Measurements from ENCODE around the gene SH3BP4.

SH3BP4 gene, protein sequence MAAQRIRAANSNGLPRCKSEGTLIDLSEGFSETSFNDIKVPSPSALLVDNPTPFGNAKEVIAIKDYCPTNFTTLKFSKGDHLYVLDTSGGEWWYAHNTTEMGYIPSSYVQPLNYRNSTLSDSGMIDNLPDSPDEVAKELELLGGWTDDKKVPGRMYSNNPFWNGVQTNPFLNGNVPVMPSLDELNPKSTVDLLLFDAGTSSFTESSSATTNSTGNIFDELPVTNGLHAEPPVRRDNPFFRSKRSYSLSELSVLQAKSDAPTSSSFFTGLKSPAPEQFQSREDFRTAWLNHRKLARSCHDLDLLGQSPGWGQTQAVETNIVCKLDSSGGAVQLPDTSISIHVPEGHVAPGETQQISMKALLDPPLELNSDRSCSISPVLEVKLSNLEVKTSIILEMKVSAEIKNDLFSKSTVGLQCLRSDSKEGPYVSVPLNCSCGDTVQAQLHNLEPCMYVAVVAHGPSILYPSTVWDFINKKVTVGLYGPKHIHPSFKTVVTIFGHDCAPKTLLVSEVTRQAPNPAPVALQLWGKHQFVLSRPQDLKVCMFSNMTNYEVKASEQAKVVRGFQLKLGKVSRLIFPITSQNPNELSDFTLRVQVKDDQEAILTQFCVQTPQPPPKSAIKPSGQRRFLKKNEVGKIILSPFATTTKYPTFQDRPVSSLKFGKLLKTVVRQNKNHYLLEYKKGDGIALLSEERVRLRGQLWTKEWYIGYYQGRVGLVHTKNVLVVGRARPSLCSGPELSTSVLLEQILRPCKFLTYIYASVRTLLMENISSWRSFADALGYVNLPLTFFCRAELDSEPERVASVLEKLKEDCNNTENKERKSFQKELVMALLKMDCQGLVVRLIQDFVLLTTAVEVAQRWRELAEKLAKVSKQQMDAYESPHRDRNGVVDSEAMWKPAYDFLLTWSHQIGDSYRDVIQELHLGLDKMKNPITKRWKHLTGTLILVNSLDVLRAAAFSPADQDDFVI

DNA sequence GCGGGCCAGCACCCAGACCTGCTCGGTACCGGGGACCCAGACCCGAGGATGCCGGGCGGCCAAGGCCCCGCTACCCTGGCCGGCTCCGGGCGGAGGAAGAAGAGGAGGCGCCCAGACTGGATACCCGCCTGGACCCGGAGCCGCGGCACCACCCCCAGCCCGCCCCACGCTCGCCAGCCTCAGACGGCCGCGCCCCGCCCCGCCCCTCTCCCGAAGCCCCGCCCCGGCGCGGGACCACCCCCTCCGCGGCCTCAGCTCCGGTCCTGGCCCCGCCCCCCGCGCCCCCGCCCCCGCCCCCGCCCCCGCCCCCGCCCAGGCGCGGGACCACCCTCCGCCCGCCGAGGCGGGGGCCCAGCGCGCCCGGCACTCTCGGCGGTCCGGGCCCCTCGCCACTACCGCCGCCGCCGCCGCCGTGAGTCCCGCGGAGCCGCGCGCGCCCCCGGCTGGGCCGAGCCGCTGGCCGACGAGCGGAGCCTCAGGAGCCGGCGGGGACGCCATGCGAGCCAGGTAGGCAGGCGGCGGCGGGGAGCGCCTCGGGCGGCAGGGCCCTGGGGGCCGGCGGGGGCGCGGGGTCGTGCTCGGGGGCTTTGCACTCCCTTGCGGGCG lies at the start of gene SH3BP4:
Gene SH3BP4 (plus strand): TSS at position 354 of the 606 bp plus-strand sequence. CDS start 82,986 bp downstream, outside the sequence.
- Histone ChIP-seq H3K4me1 (peaks cover 18% of the 10 kb centered on the region), H4K20me1 (peaks cover 25% of the 10 kb centered on the region), H3K27me3 (peaks cover 71% of the 10 kb centered on the region), H3K9ac (peak within 1 kb of the TSS; percentile 63), H3K36me3 (no peaks in the 10 kb centered on the region), H3K9me3 (no peaks in the 10 kb centered on the region), H3K4me3 (peak within 1 kb of the TSS; percentile 76), H3K27ac (no peak within 1 kb of the TSS), H3K4me2 (peak within 1 kb of the TSS; percentile 98)
- TF ChIP-seq Cebpa-rat (IDR thresholded peaks at IDR 0.05): no peak

DNA sequence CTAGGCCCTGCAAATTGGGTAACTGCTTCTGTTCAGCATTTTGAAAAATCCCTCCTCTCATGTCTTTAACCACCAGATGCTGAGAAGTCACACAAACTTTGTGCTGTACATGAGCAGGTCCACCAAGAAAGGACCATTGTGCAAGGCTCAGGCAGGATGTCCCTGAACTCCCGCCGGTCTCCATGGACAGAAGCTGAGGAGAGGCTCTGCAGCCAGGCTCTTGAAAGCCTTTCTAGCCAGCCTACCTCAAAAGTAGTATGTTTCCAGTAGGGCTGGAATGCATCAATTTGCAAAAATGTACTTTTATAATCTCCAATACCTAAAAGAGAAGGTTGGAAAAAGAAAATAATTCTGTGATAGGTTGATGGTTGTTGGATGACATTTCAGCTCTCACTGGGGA lies 47.0 kb upstream of the SH3BP4 start:
- Histone ChIP-seq H3K4me1 (no peaks in the 10 kb centered on the region), H3K27me3 (no peaks in the 10 kb centered on the region), H4K20me1 (no peaks in the 10 kb centered on the region), H3K9me3 (no peaks in the 10 kb centered on the region), H3K27ac (no peak overlapping the region), H3K4me3 (no peak overlapping the region), H3K36me3 (no peaks in the 10 kb centered on the region), H3K4me2 (no peak overlapping the region), H3K9ac (no peak overlapping the region)
- no peak for TF ChIP-seq Cebpa-rat (IDR thresholded peaks at IDR 0.05)

DNA sequence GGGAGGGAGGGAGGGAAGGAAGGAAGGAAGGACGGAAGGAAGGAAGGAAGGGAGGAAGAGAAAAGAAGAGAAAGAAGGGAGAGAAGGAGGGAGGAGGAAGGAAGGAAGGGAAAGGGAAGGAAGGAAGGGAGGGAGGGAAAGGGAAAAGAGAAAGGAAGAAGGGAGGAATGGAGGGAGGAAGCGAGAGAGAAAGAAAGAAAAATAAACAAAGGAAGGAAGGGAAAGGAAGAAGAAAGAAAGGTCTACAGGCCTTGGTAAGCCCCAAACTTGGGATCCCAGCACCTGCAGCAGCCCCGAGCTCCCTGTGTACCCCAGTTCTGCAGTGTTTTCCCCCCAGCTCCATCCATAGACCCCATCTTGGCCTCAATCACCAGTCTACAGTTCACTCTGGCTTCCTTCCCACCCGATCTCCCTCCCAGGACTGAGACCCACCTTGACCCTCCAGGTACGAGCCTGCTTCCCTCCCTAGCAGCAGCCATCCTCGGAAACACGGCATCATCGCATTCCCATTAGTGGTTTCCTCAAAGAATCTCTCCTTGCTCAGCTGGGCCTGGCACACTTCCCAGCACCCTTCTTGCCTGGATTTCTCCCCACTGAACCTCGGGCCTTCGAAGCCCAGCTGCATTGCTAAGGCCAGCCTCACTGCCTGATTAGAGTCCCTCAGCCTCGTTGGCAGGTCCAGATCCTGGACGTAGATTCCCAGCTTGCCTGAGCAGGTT lies 46.1 kb upstream of the SH3BP4 start:
- Histone ChIP-seq H3K36me3 (no peaks in the 10 kb centered on the region), H3K9ac (no peak overlapping the region), H3K9me3 (no peaks in the 10 kb centered on the region), H3K27ac (no peak overlapping the region), H3K27me3 (no peaks in the 10 kb centered on the region), H3K4me1 (no peaks in the 10 kb centered on the region), H3K4me2 (no peak overlapping the region), H4K20me1 (no peaks in the 10 kb centered on the region), H3K4me3 (no peak overlapping the region)
- TF ChIP-seq Cebpa-rat (IDR thresholded peaks at IDR 0.05): no peak

DNA sequence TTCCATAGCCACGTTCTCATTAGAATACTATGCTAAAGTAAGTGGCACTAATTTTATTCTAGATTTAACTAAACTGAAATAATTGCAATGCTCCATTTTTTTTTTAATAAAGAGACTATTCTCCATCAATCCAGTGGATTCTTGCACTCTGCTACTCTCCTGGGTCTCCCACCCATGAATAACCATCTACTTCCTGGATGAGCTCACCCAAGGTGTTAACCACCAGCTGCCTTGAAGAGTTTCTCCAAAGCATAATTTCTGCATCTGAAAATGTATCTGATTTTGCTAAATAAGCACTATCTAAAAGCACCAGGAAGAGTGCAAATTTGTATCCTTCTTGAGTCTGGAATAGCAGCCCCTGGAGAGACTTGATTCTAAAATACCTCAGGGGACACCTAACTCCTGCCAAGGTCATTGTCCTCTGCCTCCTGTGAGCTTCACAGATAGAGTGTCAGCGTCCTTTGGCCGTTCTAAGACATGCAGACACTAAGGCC lies 41.6 kb upstream of the SH3BP4 start:
- H3K27me3 ChIP-seq: no peaks in the 10 kb centered on the region
- no peak overlapping the region for H3K4me2 ChIP-seq
- H3K27ac ChIP-seq: no peak overlapping the region
- no peaks in the 10 kb centered on the region for H3K4me1 ChIP-seq
- no peak overlapping the region for H3K9ac ChIP-seq
- H3K36me3 ChIP-seq: no peaks in the 10 kb centered on the region
- no peaks in the 10 kb centered on the region for H3K9me3 ChIP-seq
- no peak for TF ChIP-seq Cebpa-rat (IDR thresholded peaks at IDR 0.05)
- no peaks in the 10 kb centered on the region for H4K20me1 ChIP-seq
- no peak overlapping the region for H3K4me3 ChIP-seq

DNA sequence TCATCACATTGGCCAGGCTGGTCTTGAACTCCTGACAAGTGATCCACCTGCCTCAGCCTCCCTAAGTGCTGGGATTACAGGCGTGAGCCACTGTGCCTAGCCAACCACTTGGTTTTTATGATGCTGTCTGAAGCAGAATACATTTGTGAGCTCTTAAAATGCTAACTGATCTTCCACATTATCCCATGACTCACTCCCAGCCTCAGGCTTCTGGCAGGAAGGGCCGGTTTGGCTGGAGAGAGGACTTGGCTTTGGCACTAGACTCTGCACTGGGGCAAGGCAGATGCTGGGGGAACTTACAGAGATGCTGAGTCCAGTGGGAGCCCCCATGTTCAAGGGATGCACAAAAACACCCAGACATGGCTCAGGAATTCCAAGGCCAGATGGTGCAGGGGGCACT lies 40.5 kb upstream of the SH3BP4 start:
- TF ChIP-seq Cebpa-rat (IDR thresholded peaks at IDR 0.05): no peak
- no peak overlapping the region for H3K9ac ChIP-seq
- no peak overlapping the region for H3K4me3 ChIP-seq
- no peaks in the 10 kb centered on the region for H3K4me1 ChIP-seq
- H3K4me2 ChIP-seq: no peak overlapping the region
- no peaks in the 10 kb centered on the region for H4K20me1 ChIP-seq
- no peaks in the 10 kb centered on the region for H3K36me3 ChIP-seq
- no peaks in the 10 kb centered on the region for H3K27me3 ChIP-seq
- H3K27ac ChIP-seq: no peak overlapping the region
- no peaks in the 10 kb centered on the region for H3K9me3 ChIP-seq

DNA sequence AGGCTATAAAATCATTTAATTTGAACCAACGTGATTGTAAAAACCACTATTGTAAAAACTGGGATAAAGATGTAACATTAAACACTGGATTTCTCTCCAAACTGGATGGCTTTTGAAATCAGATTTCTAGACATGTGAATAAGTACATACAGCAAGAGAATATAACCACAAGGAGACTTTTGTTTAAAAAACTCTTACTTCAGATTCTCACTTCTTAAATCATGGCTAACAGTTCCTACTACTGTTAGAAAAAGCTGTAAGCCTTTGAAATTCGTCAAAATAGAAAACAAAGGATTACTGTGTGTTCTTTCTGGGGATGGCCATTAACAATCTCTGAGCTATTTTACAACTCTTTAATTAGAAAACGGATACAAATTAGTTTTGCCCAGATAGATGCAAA lies 39.4 kb upstream of the SH3BP4 start:
- Histone ChIP-seq H3K9me3 (no peaks in the 10 kb centered on the region), H3K36me3 (no peaks in the 10 kb centered on the region), H3K4me2 (no peak overlapping the region), H3K9ac (no peak overlapping the region), H3K27ac (no peak overlapping the region), H3K4me3 (no peak overlapping the region), H3K27me3 (no peaks in the 10 kb centered on the region), H4K20me1 (no peaks in the 10 kb centered on the region), H3K4me1 (peaks cover 9% of the 10 kb centered on the region)
- TF ChIP-seq Cebpa-rat (IDR thresholded peaks at IDR 0.05): no peak

DNA sequence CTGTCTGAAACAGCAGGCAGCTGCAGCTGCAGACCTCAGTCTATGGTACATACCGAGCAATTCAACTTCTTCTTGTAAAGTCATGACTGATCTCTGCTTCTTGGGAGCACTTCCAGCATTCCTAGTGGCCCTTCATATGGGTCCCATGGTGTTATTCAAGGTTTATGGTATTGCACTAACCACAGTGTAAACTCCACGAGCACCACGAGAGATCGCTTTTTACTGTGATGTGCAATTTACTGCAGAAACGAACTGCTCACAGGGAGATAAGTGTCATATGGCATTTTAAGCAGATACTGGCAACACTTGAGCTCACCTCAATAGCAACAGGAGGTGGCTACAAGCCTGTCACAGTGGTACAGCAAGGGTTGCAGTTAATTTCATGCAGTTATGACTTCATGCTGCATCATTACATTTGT lies 38.6 kb upstream of the SH3BP4 start:
- Histone ChIP-seq H4K20me1 (no peaks in the 10 kb centered on the region), H3K9ac (no peak overlapping the region), H3K36me3 (no peaks in the 10 kb centered on the region), H3K4me1 (peaks cover 17% of the 10 kb centered on the region), H3K27me3 (no peaks in the 10 kb centered on the region), H3K4me3 (no peak overlapping the region), H3K27ac (no peak overlapping the region), H3K4me2 (no peak overlapping the region), H3K9me3 (no peaks in the 10 kb centered on the region)
- no peak for TF ChIP-seq Cebpa-rat (IDR thresholded peaks at IDR 0.05)

DNA sequence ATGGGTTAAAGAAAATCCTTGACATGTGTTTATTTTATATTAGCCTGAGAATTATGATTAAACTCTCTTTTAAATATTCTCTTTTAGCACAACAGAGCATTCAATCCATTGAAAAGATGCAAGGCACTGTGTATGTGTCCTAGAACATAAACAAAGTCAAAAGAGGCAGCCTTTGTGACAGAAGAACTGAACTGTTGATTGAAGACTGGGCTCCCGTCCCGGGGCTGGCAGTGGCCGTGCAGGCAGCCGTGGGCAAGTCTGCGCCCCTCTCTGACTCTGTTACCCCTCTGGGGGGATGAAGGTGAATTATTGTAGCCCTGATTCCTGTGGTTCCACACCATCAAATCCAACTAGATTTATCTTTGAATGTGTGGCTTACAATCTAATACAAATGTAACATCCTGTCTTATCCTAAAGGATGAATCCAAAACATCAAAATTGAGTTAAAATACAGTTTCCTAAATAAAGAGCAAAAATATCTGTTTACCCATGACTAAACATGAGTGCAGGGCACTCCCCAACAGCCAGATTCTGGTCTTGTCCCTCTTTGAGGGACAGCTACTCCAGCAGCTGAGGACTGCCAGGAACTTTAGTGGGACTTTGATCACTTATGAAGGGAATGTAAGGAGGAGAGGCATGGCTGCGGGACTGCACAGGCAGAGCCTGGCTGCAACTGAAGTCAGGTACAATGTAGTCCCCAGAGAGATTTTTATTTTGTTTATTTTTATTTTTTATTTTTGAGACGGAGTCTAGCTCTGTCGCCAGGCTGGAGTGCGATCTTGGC lies 37.3 kb upstream of the SH3BP4 start:
- Histone ChIP-seq H3K9ac (no peak overlapping the region), H3K4me1 (peaks cover 18% of the 10 kb centered on the region), H3K4me2 (no peak overlapping the region), H3K4me3 (no peak overlapping the region), H3K27ac (no peak overlapping the region), H3K36me3 (no peaks in the 10 kb centered on the region), H3K27me3 (no peaks in the 10 kb centered on the region), H3K9me3 (peaks cover 5% of the 10 kb centered on the region), H4K20me1 (no peaks in the 10 kb centered on the region)
- no peak for TF ChIP-seq Cebpa-rat (IDR thresholded peaks at IDR 0.05)

Data from BLaER1 (cell line).